GM18909 (cell line): ENCODE results near the gene IL1A.
"Not testable (repeated sequence)": the region's sequence is repeated elsewhere in the genome, so short reads cannot be mapped to it uniquely, and the experiment has no call there.

Experiments
- ATAC-seq: cut with Tn5 transposase; IDR thresholded peaks from one replicate; pipeline ENCODE4 v1.9.1; 2021; ENCODE audit warnings: mild to moderate bottlenecking; ENCODE audit not compliant: unreplicated experiment, poor library complexity

IL1A gene

GRCh38 chr2:112784199-112785189 lies at the start of gene IL1A:
Gene IL1A (minus strand): TSS chr2:112784493. CDS start chr2:112783770, 723 bp downstream.
- ATAC-seq: no peak

- no peak for ATAC-seq
These were observed 49.7 kb upstream of the IL1A start for GRCh38 chr2:112833976-112834375.

GRCh38 chr2:112833639-112833931 lies 49.3 kb upstream of the IL1A start:
- not testable (repeated sequence) for ATAC-seq

GRCh38 chr2:112832841-112833638 lies 48.7 kb upstream of the IL1A start:
- ATAC-seq: no peak

- ATAC-seq: no peak
These were observed 47.9 kb upstream of the IL1A start for GRCh38 chr2:112831946-112832840.

GRCh38 chr2:112831513-112831845 lies 47.2 kb upstream of the IL1A start:
- no peak for ATAC-seq

GRCh38 chr2:112830682-112831512 lies 46.6 kb upstream of the IL1A start:
- no peak for ATAC-seq

GRCh38 chr2:112829961-112830681 lies 45.8 kb upstream of the IL1A start:
- ATAC-seq: no peak

GRCh38 chr2:112829101-112829960 lies 45.0 kb upstream of the IL1A start:
- no peak for ATAC-seq

- ATAC-seq: no peak
These were observed 44.0 kb upstream of the IL1A start for GRCh38 chr2:112828251-112828691.

GRCh38 chr2:112827604-112828185 lies 43.4 kb upstream of the IL1A start:
- ATAC-seq: no peak

GRCh38 chr2:112827009-112827408 lies 42.7 kb upstream of the IL1A start:
- ATAC-seq: no peak

GRCh38 chr2:112825706-112826105 lies 41.4 kb upstream of the IL1A start:
- ATAC-seq: no peak

GRCh38 chr2:112824694-112825085 lies 40.4 kb upstream of the IL1A start:
- no peak for ATAC-seq

GRCh38 chr2:112821682-112822081 lies 37.4 kb upstream of the IL1A start:
- ATAC-seq: peak; percentile 38

- peak; percentile 85 for ATAC-seq
These were observed 36.8 kb upstream of the IL1A start for GRCh38 chr2:112821142-112821541.

GRCh38 chr2:112820343-112820742 lies 36.0 kb upstream of the IL1A start:
- ATAC-seq: no peak

- ATAC-seq: no peak
These were observed 34.8 kb upstream of the IL1A start for GRCh38 chr2:112819081-112819480.
